Measurements from ENCODE around the gene THEMIS2.

THEMIS2 gene

DNA sequence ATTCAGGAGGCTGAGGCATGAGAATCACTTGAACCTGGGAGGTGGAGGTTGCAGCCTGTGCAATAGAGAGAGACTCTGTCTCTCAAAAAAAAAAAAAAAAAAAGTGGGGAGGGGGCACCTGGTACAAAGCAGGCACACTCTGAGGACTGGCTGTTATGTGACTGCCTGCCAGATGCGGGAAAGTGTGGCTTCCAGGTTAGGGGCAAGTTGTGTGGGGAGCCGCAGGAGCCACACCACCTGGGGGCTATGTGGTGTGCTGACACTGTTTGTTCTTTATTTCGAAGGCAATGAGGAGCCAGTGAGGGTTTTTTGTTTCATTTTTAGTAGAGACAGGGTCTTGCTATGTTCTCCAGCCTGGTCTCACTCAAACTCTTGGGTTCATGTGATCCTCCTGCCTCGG lies 5.7 kb downstream of the THEMIS2 start:
- Histone ChIP-seq H3K27ac (ENCODE audit: low read length) (no peak overlapping the region), H3K36me3 (ENCODE audit: control insufficient read depth in 1 of 2, insufficient read depth in 2 of 2, low read length in 2 of 2) (no peaks in the 10 kb centered on the region), H3K27me3 (ENCODE audit: low read depth, low read length) (no peaks in the 10 kb centered on the region), H3K4me3 (ENCODE audit: low read depth in 1 of 2, low read length in 2 of 2) (no peak overlapping the region), H3K9me3 (ENCODE audit: control insufficient read depth in 1 of 2, low read length in 2 of 2) (no peaks in the 10 kb centered on the region), H3K4me1 (ENCODE audit: control insufficient read depth in 1 of 2, insufficient read depth in 2 of 2, low read length in 2 of 2) (peaks cover 0 to 1% of the 10 kb centered on the region in 2 donors)

GRCh38 chr1:27878787-27879335 lies 6.5 kb downstream of the THEMIS2 start:
- no peak overlapping the region for H3K27ac ChIP-seq (ENCODE audit: low read length)
- no peaks in the 10 kb centered on the region for H3K27me3 ChIP-seq (ENCODE audit: low read depth, low read length)

GRCh38 chr1:27879374-27880082 lies 7.2 kb downstream of the THEMIS2 start:
- H3K4me3 ChIP-seq (ENCODE audit: low read depth in 1 of 2, low read length in 2 of 2) = no peak overlapping the region
- H3K36me3 ChIP-seq (ENCODE audit: control insufficient read depth in 1 of 2, insufficient read depth in 2 of 2, low read length in 2 of 2) = no peaks in the 10 kb centered on the region
- no peaks in the 10 kb centered on the region for H3K9me3 ChIP-seq (ENCODE audit: control insufficient read depth in 1 of 2, low read length in 2 of 2)
- no peaks in the 10 kb centered on the region for H3K4me1 ChIP-seq (ENCODE audit: control insufficient read depth in 1 of 2, insufficient read depth in 2 of 2, low read length in 2 of 2)
- H3K27me3 ChIP-seq (ENCODE audit: low read depth, low read length) = no peaks in the 10 kb centered on the region
- H3K27ac ChIP-seq (ENCODE audit: low read length) = no peak overlapping the region

More at GRCh38 chr1:27878787-27879335, 6.5 kb downstream of the THEMIS2 start:
- H3K4me1 ChIP-seq (ENCODE audit: control insufficient read depth in 1 of 2, insufficient read depth in 2 of 2, low read length in 2 of 2) = no peaks in the 10 kb centered on the region
- no peaks in the 10 kb centered on the region for H3K9me3 ChIP-seq (ENCODE audit: control insufficient read depth in 1 of 2, low read length in 2 of 2)
- H3K4me3 ChIP-seq (ENCODE audit: low read depth in 1 of 2, low read length in 2 of 2) = no peak overlapping the region
- H3K36me3 ChIP-seq (ENCODE audit: control insufficient read depth in 1 of 2, insufficient read depth in 2 of 2, low read length in 2 of 2) = no peaks in the 10 kb centered on the region

DNA sequence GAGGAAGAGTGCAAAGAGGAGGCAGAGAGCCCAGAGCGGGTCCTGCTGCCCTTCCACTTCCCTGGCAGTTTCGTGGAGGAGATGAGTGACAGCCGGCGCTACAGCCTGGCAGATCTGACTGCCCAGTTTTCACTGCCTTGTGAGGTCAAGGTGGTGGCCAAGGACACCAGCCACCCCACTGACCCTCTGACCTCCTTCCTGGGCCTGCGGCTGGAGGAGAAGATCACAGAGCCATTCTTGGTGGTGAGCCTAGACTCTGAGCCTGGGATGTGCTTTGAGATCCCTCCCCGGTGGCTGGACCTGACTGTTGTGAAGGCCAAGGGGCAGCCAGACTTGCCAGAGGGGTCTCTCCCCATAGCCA lies 10.2 kb downstream of the THEMIS2 start:
- Histone ChIP-seq H3K27me3 (ENCODE audit: low read depth, low read length) (no peaks in the 10 kb centered on the region), H3K27ac (ENCODE audit: low read length) (no peak overlapping the region), H3K4me1 (ENCODE audit: control insufficient read depth in 1 of 2, insufficient read depth in 2 of 2, low read length in 2 of 2) (no peaks in the 10 kb centered on the region), H3K4me3 (ENCODE audit: low read depth in 1 of 2, low read length in 2 of 2) (no peak overlapping the region), H3K36me3 (ENCODE audit: control insufficient read depth in 1 of 2, insufficient read depth in 2 of 2, low read length in 2 of 2) (peaks cover 0 to 3% of the 10 kb centered on the region in 2 donors), H3K9me3 (ENCODE audit: control insufficient read depth in 1 of 2, low read length in 2 of 2) (no peaks in the 10 kb centered on the region)

DNA sequence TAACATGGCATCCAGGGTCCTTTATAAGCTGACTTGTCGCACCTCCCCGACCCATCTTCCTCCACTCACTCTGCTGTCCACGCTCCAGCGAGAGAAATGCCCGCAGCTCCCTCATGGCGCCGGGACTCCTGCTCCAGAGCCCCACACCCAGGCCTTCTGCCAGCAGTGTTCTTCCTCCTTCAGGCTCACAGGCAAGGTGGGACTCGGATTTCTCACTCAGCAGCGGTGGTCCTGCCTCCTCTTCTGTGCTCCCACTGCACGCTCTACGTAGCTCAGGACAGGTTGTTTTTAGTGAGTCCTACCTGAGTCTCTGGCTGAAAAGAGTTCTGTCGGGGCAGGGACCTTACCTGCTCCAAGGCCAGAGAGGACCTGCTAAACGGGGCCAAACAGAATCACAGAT lies 11.2 kb downstream of the THEMIS2 start:
- peaks cover 0 to 3% of the 10 kb centered on the region in 2 donors for H3K36me3 ChIP-seq (ENCODE audit: control insufficient read depth in 1 of 2, insufficient read depth in 2 of 2, low read length in 2 of 2)
- no peaks in the 10 kb centered on the region for H3K27me3 ChIP-seq (ENCODE audit: low read depth, low read length)
- H3K4me3 ChIP-seq (ENCODE audit: low read depth in 1 of 2, low read length in 2 of 2) = no peak overlapping the region
- H3K9me3 ChIP-seq (ENCODE audit: control insufficient read depth in 1 of 2, low read length in 2 of 2) = no peaks in the 10 kb centered on the region
- H3K27ac ChIP-seq (ENCODE audit: low read length) = no peak overlapping the region
- H3K4me1 ChIP-seq (ENCODE audit: control insufficient read depth in 1 of 2, insufficient read depth in 2 of 2, low read length in 2 of 2) = no peaks in the 10 kb centered on the region

DNA sequence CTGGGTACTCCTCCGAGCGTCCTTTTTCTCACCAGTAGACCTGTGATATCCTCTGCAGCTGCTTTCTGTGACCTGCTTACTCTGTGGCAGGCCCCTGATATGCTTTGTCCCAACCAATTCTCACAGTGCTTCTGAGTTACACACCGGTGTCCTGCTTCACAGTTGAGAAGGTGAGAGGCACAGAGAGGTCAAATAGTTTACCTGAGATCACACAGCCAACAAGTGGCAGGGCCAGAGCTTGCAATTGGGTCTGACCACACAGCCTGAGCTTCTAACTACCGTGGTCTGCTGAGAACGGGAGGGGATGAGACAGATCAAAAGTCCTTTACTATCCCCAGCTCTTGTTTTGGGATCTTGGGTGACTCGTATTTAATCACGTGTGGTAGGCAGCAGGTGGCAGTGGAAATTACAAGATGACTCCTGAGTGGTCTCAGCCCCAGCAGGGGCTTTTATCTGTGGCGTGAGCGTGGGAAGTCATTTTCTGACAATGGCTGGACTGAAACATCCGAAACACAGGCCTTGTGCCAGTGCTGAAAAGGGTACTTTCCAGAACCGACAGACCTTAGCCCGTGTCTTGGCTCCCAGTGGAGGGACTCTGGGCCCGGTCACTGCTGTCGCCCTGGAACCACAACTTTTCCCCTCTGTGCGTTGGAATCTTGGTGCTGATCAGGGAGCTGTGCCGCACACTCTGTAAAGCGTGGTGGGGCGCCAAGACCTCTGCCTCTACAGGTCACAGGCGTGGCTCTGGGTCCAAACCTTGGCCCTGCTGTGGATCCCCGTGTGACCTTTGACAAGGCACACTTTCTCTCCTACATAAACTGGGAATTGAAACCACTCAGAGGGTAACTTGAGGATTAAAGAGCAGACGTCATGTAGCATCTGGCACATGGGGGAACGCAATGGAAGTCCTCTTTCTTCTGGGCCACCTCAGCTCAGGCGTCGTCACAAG lies 11.9 kb downstream of the THEMIS2 start:
- Histone ChIP-seq H3K27me3 (ENCODE audit: low read depth, low read length) (no peaks in the 10 kb centered on the region), H3K9me3 (ENCODE audit: control insufficient read depth in 1 of 2, low read length in 2 of 2) (no peaks in the 10 kb centered on the region), H3K4me3 (ENCODE audit: low read depth in 1 of 2, low read length in 2 of 2) (no peak overlapping the region), H3K36me3 (ENCODE audit: control insufficient read depth in 1 of 2, insufficient read depth in 2 of 2, low read length in 2 of 2) (peaks cover 1 to 9% of the 10 kb centered on the region in 2 donors), H3K27ac (ENCODE audit: low read length) (peak overlapping the region; percentile 60), H3K4me1 (ENCODE audit: control insufficient read depth in 1 of 2, insufficient read depth in 2 of 2, low read length in 2 of 2) (no peaks in the 10 kb centered on the region)

DNA sequence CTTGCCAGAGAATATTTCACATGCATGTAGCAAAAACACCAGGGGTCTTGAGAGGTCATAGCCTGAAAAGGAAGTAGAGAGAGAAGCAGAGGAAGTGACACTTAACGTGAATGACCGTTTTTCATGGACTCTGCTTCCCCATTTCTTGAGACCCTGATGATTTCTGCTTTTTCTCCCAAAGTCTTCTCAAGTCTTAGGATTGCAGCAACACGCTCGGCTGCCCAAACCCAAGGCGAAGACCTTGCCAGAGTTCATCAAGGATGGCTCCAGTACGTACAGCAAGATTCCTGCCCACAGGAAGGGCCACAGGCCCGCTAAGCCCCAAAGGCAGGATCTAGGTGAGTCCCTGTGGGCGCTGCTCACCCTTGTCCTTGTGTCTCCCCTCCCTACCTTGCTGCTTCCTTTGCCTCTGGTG lies 12.8 kb downstream of the THEMIS2 start:
- H3K36me3 ChIP-seq (ENCODE audit: control insufficient read depth in 1 of 2, insufficient read depth in 2 of 2, low read length in 2 of 2) = peaks cover 6 to 14% of the 10 kb centered on the region in 2 donors
- H3K9me3 ChIP-seq (ENCODE audit: control insufficient read depth in 1 of 2, low read length in 2 of 2) = no peaks in the 10 kb centered on the region
- no peak overlapping the region for H3K4me3 ChIP-seq (ENCODE audit: low read depth in 1 of 2, low read length in 2 of 2)
- no peaks in the 10 kb centered on the region for H3K4me1 ChIP-seq (ENCODE audit: control insufficient read depth in 1 of 2, insufficient read depth in 2 of 2, low read length in 2 of 2)
- H3K27me3 ChIP-seq (ENCODE audit: low read depth, low read length) = no peaks in the 10 kb centered on the region
- peak overlapping the region; percentile 60 for H3K27ac ChIP-seq (ENCODE audit: low read length)

DNA sequence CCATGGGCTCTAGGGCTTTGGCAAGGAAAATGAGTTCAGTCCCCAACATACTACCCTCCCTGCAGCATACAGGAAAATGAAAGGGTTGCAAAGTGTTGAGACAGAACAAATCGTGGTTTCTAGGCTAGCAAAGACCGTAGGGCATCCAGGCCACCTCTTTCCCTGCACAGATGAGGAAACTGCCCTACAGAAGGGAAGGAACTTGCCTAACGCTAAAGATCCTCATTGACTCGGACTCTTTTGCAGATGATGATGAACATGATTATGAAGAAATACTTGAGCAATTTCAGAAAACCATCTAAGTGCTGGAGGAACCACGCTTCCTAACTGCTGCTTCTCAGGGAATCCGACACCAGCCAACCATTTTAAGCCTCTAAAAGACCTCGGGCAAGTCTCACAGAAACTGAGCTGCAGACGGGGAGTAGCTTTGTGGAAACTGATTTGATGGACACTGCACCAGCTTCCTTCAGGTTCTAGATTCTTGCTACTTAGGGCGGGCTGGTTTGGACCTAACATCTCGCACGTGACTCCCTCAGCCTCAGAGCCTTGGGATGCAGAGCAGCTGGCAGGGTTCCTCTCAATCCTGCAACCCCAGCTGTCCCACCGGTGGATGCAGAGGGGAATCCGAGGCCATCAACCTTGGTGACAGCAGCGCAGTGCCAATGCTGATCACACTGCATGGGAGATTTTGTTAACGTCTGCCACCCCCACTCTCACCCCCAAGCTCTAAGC lies 13.4 kb downstream of the THEMIS2 start:
- H3K9me3 ChIP-seq (ENCODE audit: control insufficient read depth in 1 of 2, low read length in 2 of 2) = no peaks in the 10 kb centered on the region
- H3K27ac ChIP-seq (ENCODE audit: low read length) = peak overlapping the region; percentile 60
- H3K27me3 ChIP-seq (ENCODE audit: low read depth, low read length) = no peaks in the 10 kb centered on the region
- H3K4me1 ChIP-seq (ENCODE audit: control insufficient read depth in 1 of 2, insufficient read depth in 2 of 2, low read length in 2 of 2) = no peaks in the 10 kb centered on the region
- H3K36me3 ChIP-seq (ENCODE audit: control insufficient read depth in 1 of 2, insufficient read depth in 2 of 2, low read length in 2 of 2) = peaks cover 6 to 14% of the 10 kb centered on the region in 2 donors
- no peak overlapping the region for H3K4me3 ChIP-seq (ENCODE audit: low read depth in 1 of 2, low read length in 2 of 2)

- Histone ChIP-seq H3K36me3 (ENCODE audit: control insufficient read depth in 1 of 2, insufficient read depth in 2 of 2, low read length in 2 of 2) (peaks cover 10 to 19% of the 10 kb centered on the region in 2 donors), H3K9me3 (ENCODE audit: control insufficient read depth in 1 of 2, low read length in 2 of 2) (no peaks in the 10 kb centered on the region), H3K4me3 (ENCODE audit: low read depth in 1 of 2, low read length in 2 of 2) (no peak overlapping the region), H3K4me1 (ENCODE audit: control insufficient read depth in 1 of 2, insufficient read depth in 2 of 2, low read length in 2 of 2) (no peaks in the 10 kb centered on the region), H3K27me3 (ENCODE audit: low read depth, low read length) (no peaks in the 10 kb centered on the region), H3K27ac (ENCODE audit: low read length) (peak overlapping the region; percentile 26)
Observed at GRCh38 chr1:27886353-27886679, 14.0 kb downstream of the THEMIS2 start.

DNA sequence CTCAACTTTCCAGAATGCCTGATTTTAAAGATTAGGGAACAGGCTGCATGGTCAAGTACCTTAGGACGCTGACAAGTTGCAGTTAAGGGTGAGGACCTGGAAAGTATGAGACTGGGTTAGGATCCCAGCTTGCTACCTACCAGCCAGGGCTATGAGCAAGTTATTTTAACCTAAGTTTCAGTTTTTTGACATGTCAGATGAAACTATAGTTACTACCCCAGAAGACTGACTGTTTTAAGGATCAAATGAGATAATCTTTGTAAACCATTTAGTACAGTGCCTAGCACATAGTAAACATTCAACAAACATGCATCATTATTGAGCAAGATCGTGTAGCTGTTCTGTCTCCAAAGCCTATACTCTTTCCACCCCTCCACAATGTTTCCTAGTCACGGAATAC lies 14.4 kb downstream of the THEMIS2 start:
- no peak overlapping the region for H3K4me3 ChIP-seq (ENCODE audit: low read depth in 1 of 2, low read length in 2 of 2)
- H3K4me1 ChIP-seq (ENCODE audit: control insufficient read depth in 1 of 2, insufficient read depth in 2 of 2, low read length in 2 of 2) = no peaks in the 10 kb centered on the region
- no peaks in the 10 kb centered on the region for H3K27me3 ChIP-seq (ENCODE audit: low read depth, low read length)
- no peaks in the 10 kb centered on the region for H3K9me3 ChIP-seq (ENCODE audit: control insufficient read depth in 1 of 2, low read length in 2 of 2)
- peak overlapping the region; percentile 26 for H3K27ac ChIP-seq (ENCODE audit: low read length)
- peaks cover 13 to 23% of the 10 kb centered on the region in 2 donors for H3K36me3 ChIP-seq (ENCODE audit: control insufficient read depth in 1 of 2, insufficient read depth in 2 of 2, low read length in 2 of 2)
